GM19324 (cell line): Measurements from ENCODE around the gene CBR4.

Experiments used
- ATAC-seq: cut with Tn5 transposase; IDR thresholded peaks from one replicate; pipeline ENCODE4 v1.9.1; 2021; ENCODE audit warnings: mild to moderate bottlenecking, moderate library complexity; ENCODE audit not compliant: unreplicated experiment, low FRiP score

CBR4 gene

DNA sequence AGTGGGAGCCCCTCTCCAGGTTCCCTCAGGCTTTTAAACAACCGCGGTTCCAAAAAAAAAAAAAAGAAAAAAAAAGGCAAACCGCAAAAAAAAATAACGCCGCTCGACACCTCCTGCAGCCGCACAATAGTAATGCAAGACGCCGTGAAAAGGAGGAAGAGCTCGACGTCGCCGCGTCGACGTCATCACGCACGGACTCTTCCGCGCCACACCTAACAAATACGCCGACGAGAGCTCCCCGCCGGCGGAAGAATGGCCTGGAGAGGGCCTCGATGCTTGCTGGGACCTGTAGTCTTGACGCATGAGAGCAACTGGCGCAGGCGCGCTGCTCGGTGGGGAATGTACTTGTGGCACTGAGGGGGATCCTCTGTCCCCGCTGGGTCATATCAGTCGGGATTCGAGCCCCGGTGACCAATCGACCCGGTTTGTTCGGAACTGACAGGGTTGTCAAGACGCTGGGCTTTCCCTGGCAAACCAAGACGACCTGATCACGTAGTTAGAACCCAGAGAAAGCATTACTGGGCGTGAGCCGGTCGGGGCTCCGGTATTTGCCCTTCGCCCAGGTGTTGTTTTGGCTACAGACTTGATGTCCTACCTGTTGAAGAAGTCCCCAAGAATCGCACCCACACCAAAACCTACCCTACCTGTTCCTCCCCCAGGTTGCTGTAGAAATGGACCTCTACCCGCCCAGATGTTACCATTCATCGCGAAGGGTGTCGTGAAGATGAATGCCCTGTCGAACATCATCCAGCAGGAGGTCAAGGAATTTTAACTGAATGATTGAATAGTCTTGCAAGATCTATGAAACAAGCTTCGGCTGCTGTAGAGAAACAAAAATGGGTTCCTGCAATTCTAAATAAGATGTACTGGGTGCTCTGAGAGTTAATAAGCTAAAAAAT, at the start of gene CBR4:
Gene CBR4 (minus strand): TSS at position 131 of the 899 bp plus-strand sequence. CDS start 166 bp downstream, outside the sequence.
- ATAC-seq = peak; percentile 99

- no peak for ATAC-seq
Measured at GRCh38 chr4:169059306-169060211, 49.5 kb upstream of the CBR4 start.

- ATAC-seq = no peak
Measured at GRCh38 chr4:169058312-169058711, 48.3 kb upstream of the CBR4 start.

GRCh38 chr4:169054879-169055278, 44.8 kb upstream of the CBR4 start:
- no peak for ATAC-seq

DNA sequence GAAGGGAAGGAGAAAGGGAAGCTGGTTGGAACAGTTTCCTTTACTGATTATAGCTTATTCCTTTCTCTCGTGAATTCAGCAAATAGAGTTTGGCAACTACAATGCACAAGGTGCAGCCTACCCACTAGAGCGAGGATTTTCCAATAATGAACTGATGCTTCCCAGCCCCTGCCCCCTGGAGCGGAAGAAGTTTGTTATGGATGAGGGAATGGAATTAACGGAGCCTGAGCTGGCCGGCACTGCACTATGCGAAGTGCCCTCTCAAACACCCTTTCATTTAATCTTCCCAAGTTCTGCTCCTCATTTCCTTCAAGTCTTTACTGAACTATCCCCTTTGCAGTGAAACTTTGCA, 42.5 kb upstream of the CBR4 start:
- no peak for ATAC-seq

- no peak for ATAC-seq
Measured at GRCh38 chr4:169051761-169052593, 41.9 kb upstream of the CBR4 start.

DNA sequence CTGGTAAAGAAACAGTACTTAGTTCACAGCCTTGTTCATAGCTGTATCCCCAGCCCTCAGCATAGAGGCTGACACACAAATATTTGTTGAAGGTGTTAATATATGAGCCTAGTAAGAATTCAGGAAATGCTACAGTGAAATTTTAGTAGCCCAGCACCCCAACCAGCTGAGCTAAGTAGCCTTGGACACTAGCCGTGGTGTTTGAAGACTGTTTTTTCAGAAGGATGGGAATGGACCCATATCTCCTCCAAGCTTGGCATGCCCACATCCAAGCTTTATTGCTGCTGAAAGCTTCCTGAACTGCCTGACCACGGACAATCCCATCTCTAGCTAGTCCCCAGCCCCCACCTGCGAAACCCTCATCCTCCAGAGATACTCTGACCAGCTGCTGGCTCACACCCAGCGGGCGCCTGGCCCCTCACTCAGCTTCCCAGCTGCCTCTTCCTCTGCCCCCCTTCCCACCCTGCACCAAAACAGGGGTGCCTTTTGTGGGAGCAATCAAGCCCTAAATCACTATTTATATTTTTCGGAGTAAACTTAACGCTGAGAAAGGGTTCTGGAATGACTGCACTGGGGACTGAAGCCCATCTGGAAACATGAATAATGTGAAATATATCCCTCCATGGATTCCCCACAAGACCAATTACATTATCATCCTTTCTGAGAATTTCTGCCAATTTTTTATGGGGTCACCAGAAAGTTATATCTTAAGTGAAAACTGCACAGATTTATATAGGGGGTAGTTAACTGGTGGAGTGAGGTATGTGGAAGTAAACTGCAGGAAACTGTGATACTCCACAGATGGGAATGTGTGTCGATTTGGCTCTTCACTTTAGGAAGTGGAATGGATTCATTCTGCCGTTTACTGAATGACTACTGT, 41.1 kb upstream of the CBR4 start:
- no peak for ATAC-seq

GRCh38 chr4:169050284-169050683, 40.2 kb upstream of the CBR4 start:
- no peak for ATAC-seq

DNA sequence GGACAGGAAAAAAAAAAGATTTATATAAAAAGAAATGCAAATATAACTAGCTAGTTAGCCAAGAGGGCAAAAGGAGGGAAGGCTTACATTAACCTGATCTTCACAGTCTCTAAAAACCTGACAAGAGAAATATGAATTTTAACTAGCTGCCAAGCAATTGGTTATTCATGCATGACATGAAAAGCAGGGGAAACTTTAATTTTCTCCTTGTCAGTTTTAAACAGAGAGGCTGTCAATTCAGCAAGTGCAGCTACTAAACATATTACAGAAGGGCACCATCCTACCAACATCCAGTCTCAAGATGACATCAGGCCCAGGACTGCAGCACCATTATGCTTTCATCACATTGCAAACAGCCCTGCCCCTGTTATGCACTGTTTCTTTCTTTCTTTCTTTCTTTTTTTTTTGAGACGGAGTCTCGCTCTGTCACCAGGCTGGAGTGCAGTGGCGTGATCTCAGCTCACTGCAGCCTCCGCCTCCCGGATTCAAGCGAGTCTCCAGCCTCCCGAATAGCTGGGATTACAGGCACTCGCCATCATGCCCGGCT, 38.9 kb upstream of the CBR4 start:
- no peak for ATAC-seq

DNA sequence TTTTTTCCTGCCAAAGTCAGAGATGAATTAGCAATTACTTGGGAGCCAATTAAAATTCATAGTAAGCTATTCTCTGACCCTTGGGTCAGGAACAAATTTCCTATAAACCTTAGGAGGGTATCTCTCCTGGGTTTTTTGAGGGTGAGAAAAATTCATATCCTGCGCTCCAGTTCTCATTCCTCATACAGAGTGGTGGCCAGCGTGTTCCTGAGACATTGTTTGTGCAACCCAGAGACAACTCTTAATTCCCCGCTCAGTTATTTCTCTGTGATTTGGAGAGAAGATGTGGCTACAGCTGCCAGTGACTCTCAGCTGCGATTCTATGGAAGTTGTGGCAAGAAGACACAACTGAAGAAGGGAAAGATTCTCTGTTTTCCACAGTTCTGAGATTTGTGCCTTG, 37.9 kb upstream of the CBR4 start:
- ATAC-seq = no peak

GRCh38 chr4:169045862-169046584, 36.0 kb upstream of the CBR4 start:
- ATAC-seq = no peak

- no peak for ATAC-seq
Measured at GRCh38 chr4:169044714-169045447, 34.8 kb upstream of the CBR4 start.

DNA sequence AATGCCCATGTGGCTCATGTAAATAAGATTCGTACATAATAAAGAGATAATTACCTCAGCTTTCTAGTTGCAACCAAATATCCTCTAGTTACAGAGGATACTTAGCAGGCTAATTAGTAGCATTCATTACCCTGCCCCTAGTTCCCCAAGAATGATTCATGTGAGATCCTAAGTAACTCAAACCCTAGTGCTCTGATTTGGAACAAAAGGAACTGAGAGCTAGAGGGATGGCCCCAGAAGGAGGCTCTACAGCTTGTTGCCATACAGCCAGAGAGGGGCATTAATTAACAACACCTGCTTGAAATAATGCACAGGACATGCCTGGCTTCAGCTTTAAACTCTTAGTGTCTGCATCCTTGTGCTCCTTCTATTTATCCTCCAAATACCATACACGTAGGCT, 32.6 kb upstream of the CBR4 start:
- ATAC-seq = no peak

DNA sequence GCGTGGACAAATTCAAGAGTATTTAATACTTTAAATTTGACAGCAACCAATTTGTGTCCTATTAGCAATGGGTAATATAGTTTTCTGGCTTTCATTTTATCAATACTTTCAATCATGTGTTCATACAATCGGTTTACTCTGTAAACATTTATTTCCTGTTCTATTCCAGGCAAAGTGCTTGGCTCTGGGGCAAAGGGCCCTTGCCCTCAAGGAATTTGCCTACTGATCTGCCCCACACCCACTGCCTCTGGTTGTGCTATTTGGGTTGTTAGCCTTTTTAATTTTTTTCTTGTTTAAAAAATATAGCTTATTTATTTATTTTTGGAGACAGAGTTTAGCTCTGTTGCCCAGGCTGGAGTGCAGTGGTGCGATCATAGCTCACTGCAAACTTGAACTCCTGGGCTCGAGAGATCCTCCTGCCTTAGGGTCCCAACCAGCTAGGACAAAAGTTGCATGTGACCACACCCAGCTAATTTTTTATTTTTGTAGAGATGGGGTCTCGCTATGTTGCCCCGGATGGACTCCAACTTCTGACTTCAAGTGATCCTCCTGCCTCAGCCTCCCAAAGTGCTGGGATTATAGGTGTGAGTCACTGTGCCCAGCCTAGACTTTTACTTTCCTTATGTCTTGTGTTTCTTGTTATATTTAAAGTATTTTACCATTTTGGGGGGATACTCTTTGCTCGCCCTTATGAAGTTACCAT, 30.7 kb upstream of the CBR4 start:
- no peak for ATAC-seq

DNA sequence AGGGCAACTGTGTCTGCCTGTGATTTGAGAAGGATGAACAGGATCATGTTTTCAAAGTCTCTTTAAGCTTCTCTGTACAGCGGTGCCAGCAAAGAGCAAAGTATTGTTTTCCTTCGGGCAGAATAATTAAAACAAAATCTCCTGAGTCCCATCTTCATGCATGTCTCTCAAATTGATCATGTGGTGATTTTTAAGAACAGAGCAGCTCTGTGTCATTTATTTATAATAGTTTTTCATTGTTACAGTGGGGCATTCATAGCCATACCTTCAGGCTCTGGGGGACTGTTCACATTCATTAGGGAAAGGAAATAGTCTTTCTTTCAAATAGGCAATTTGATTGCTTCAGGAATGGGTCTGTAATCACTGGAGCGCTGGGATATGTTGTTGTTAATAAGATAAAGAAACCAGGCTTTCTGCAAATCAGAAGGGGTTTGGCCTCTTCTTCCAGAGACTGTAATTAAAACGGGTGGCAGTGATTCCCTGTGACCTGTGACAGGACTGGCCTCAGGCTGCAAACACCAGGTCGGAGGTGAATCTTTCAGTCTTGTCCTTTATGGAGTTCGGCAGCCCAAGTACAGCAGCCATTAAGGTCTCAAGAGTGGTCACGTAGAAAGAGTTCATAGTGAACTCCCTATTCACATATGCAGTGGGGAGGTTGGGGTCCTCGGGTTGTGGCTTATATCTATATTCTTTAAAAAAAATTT, 29.3 kb upstream of the CBR4 start:
- no peak for ATAC-seq

GRCh38 chr4:169037506-169037905, 27.5 kb upstream of the CBR4 start:
- no peak for ATAC-seq
